ENCODE measurements around the gene ZNF511. TPM values are rescaled to one million over a fixed set of nuclear protein-coding genes. Genes with fewer than 3 reads are reported as not detected.
A peak's percentile ranks its signal among the peaks of the same experiment; 100 is the strongest.

Gene ZNF511
- total RNA-seq, 1 experiment from 2014 or later = 49.0 TPM

DNA sequence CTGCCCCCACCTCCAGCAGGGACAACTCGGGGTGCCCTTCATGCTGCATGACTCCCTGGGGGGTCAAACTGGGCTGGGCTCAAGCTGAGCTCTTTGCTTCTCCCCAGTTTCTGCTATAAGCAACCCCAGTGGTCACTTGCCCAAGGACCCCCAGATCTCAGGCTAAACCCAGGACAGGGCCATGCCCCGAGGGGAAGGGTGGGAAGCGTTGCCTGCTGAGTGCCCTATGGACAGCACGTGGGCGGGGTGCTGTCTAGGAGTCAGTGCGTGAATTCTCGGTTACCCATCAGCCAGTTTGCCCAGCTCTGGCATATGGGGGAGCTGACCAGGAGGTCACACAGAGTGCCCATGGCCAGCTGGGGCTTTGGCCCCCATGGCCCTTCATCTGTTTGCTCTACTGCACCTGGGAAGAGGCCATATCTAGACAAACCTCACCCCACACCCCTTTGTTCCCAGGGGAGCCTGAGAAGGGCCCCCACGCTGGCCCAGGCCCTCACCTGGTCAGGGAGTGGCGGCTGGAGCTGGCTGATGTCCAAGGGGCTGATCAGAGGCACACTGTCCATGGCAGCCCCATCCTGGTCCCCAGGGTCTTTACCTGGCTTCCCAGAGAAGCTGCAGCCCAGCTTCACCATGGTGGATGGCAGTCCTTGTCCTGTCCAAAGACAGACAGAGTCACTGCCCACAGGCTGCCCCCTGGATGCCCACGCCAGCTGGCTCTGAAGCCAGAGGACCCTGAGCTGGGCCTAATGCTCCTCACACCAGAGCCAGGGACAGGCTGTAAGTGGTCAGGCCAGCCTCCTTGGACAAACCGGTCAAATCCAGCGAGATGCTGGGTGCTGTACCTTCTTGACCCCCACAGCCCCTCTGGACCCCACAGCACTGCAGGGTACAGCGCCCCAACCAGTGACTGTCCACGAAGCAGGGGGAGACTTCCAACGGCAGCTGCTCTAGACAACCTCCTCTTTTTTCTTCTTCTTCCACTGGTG is 19.9 kb downstream of the ZNF511 start:
- BruUV-seq (replicated peaks) = no TSS peak
- TF ChIP-seq CBX3 (IDR thresholded peaks at IDR 0.05; ENCODE audit: low read depth) (no peak), POLR2A (IDR thresholded peaks at IDR 0.05; ENCODE audit: borderline replicate concordance, extremely low read depth, insufficient read depth, insufficient read length) (no peak), RAD21 (IDR thresholded peaks at IDR 0.05; ENCODE audit: low read depth) (no peak)
- TF ChIP-seq, protein P1, sequence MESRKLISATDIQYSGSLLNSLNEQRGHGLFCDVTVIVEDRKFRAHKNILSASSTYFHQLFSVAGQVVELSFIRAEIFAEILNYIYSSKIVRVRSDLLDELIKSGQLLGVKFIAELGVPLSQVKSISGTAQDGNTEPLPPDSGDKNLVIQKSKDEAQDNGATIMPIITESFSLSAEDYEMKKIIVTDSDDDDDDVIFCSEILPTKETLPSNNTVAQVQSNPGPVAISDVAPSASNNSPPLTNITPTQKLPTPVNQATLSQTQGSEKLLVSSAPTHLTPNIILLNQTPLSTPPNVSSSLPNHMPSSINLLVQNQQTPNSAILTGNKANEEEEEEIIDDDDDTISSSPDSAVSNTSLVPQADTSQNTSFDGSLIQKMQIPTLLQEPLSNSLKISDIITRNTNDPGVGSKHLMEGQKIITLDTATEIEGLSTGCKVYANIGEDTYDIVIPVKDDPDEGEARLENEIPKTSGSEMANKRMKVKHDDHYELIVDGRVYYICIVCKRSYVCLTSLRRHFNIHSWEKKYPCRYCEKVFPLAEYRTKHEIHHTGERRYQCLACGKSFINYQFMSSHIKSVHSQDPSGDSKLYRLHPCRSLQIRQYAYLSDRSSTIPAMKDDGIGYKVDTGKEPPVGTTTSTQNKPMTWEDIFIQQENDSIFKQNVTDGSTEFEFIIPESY (IDR thresholded peaks at IDR 0.05; ENCODE audit: extremely low read depth, insufficient replicate concordance, low read length) = no peak
- H3K4me1 ChIP-seq (ENCODE audit: control insufficient read depth in 1 of 2, insufficient read depth in 2 of 2, low read length in 2 of 2) = peaks cover 3 to 20% of the 10 kb centered on the region in 2 experiments
- H2AFZ ChIP-seq (ENCODE audit: low read depth, low read length, poor library complexity, severe bottlenecking) = no peak overlapping the region
- H3K4me3 ChIP-seq (replicated peaks in 1 of 2; ENCODE audit: low read depth in 1 of 2, low read length in 2 of 2) = no peak overlapping the region
- no peaks in the 10 kb centered on the region for H3K79me2 ChIP-seq (ENCODE audit: insufficient read depth, low read length)
- H3K4me2 ChIP-seq (ENCODE audit: low read length) = peak overlapping the region; percentile 61; the same call in 1 of the 2 replicates
- no peak for ATAC-seq
- intact Hi-C loops (cut with micrococcal nuclease) = no loop called here
- H3K27me3 ChIP-seq (ENCODE audit: insufficient read depth, low read length) = no peaks in the 10 kb centered on the region
- RAD21 ChIA-PET (ENCODE audit: low non-redundant PET in 1 of 2, low total read pairs in 2 of 2, uncharacterized antibody in 2 of 2, unreplicated experiment in 2 of 2) = interaction anchor here in 1 of 2 experiments (0.6 kb wide), 1 partner anchor 110 kb away, joined by 3 read pairs; no protein-coding TSS in a partner anchor
- H3K36me3 ChIP-seq (ENCODE audit: control insufficient read depth in 1 of 2, insufficient read depth in 2 of 2, low read length in 2 of 2) = no peaks in the 10 kb centered on the region
- H4K20me1 ChIP-seq (ENCODE audit: insufficient read depth) = no peaks in the 10 kb centered on the region
- POLR2A ChIA-PET = interaction anchor here (0.7 kb wide), 1 partner anchor 22 kb away, joined by 3 read pairs; no protein-coding TSS in a partner anchor
- no peak overlapping the region for H3K27ac ChIP-seq (ENCODE audit: low read depth, low read length)
- no peaks in the 10 kb centered on the region for H3K9me2 ChIP-seq (ENCODE audit: insufficient read depth)
- no peak overlapping the region for H3K9ac ChIP-seq (ENCODE audit: low read length)
- no peak for DNase-seq (ENCODE audit: low read depth, low spot score)
- H3K9me3 ChIP-seq (ENCODE audit: control insufficient read depth in 1 of 2, insufficient read depth in 1 of 2, low read depth in 1 of 2, low read length in 2 of 2) = no peaks in the 10 kb centered on the region
- CTCF ChIA-PET = interaction anchor here (1.0 to 2.3 kb wide), 6 partner anchors 10 to 192 kb away, joined by 3 to 6 read pairs (median 5); partner anchors contain the start of gene PRAP1

Measured in HCT116 (cell line).